GM18498 (cell line): ENCODE measurements around the gene GPRASP2.
"Not testable (repeated sequence)": the region's sequence is repeated elsewhere in the genome, so short reads cannot be mapped to it uniquely, and the experiment has no call there.

Experiments
- ATAC-seq: cut with Tn5 transposase; IDR thresholded peaks from one replicate; pipeline ENCODE4 v1.9.1; 2021; ENCODE audit warnings: mild to moderate bottlenecking, moderate library complexity; ENCODE audit not compliant: unreplicated experiment

Gene GPRASP2

DNA sequence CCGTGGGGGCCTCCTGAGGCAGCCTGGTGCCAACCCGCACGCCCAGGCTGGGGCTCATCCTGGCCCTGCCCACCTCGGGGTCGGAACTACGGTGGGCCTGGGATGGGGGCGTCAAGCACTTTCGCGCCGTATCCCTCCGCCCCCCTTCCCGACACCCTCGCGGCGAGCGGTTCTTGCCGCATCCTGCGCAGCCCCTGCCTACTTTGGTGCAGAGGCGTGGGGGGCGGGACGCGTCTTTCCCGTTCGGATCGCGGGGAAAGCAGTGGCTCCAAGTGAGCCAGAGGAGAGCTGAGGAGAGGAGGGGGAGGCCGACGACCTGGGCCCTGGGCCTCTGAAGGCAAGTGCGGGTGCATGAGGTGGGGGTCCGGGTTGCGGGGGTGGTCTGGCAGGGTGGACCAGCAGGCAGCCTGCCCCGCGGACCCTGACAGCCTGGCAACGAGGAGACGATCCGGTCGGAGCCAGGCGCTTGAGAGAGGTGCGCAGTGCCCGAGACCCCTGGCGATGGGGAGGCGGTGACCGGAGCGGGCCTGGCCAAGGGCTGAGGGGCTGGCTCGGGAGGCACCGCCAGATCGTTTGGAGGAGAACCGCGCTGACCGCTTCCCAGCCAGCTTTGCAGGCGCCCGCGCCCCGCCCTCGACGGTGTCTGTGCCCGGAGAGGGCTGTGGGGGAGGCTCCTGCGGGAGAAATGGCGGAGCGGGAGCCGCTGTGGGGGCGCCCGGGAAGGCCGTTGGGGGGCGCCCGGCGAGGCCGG, at the start of gene GPRASP2:
Gene GPRASP2, plus strand, starts transcription at position 233 of the 751 bp plus-strand sequence. CDS start 2,422 bp downstream, outside the sequence.
- no peak for ATAC-seq

DNA sequence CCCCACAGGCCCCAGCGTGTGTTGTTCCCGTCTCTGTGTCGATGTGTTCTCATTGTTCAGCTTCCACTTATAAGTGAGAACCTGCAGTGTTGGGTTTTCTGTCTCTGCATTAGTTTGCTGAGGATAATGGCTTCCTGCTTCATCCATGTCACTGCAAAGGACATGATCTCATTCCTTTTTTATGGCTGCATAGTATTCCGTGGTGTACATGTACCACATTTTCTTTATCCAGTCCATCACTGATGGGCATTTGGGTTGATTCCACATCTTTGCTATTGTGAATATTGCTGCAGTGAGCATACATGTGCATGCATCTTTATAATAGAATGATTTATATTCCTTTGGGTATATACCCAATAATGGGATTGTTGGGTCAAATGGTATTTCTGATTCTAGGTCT, 48.4 kb upstream of the GPRASP2 start:
- ATAC-seq, result not testable (repeated sequence)

- not testable (repeated sequence) for ATAC-seq
Observed at GRCh38 chrX:102667034-102667433, 45.2 kb upstream of the GPRASP2 start.

DNA sequence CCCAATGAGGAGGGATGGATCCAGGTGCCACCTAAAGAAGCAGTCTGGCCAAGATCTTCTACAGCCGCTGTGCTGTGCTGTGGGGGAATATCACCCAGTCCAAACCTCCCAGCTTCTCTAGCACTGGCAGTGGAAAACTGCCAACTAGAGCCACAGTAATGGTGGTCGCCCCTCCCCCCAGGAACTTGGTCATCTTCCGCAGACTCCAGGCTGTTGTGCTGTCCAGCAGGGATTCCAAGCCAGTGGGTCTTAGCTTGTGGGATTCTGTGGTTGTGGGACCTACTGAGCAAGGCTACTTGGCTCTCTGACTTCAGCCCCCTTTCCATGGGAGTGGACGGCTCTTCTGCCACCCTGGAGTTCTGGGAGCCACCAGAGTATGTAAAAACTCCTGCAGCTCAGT, 42.7 kb upstream of the GPRASP2 start:
- ATAC-seq, result no peak

DNA sequence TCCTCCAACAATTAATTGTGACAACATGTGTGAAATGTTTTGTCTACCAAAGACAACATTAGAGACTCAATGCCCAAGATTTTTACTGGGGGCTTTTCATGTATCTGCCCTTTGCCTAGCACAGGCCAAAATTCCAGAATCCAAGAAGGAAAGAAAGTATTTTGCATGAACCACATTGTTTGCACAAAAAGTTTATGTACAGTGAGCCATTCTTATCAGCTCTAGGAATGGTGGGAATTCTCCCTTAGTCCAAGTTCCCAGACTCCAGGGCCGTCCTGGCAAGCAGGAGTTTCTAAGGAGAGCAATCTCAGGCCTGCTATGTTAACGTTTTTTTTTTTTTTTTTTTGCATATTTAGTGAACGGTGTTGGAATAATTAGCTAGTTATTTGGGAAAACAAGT, 39.4 kb upstream of the GPRASP2 start:
- ATAC-seq, result no peak

GRCh38 chrX:102677479-102677878, 34.8 kb upstream of the GPRASP2 start:
- not testable (repeated sequence) for ATAC-seq

GRCh38 chrX:102684772-102685520, 27.3 kb upstream of the GPRASP2 start:
- ATAC-seq, result no peak

DNA sequence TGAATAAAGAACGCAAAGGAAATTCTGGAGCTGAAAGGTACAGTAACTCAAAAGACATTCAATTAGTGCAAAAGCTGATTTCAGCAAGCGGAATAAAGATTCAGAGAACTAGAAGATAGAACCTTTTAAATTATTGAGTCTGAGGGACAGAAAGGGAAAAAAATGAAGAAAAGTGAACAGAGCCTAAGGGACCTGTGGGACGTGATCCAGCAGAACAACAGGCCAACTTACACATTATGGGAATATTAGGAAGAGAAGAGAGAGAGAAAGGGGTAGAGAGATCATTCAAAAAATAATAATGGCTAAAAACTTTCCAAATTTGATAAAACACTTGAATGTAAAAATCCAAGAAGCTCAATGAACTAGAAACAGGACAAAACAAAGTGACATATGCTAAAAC, 17.5 kb upstream of the GPRASP2 start:
- ATAC-seq, result no peak

DNA sequence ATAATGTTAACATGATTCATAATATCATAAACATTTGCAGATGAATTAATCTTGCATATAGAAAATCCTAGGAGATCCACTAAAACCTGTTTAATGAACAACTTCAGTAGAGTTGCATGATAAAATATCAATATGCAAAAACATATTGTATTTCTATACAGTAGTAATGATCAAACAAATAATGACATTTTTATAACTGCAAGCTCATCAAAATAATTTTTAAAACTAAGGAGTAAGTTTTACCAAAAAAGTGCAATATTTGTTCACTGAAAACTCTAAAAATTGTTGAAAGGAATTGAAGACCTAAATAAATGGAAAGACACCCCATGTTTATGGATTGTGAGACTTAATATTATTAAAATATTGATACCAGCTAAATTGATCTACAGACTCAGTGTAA, 15.9 kb upstream of the GPRASP2 start:
- no peak for ATAC-seq

DNA sequence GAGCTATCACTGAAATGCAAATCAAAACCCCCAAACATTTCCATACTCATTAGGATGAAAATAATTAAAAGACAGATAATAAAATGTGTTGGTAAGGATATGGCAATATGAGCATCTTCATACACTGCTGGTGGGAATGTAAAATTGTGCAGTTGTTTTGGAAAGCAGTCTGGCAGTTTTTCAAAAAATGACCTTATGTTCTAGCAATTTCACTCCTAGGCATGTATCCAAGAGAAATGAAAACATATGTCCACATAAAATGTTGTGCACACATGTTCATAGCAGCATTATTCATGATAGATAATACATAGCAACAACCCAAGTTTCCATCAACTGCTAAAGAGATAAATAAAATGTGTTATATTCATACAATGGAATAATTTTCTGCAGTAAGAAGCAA, 14.8 kb upstream of the GPRASP2 start:
- no peak for ATAC-seq

- ATAC-seq, result no peak
Observed at GRCh38 chrX:102708900-102709299, 3.3 kb upstream of the GPRASP2 start.

DNA sequence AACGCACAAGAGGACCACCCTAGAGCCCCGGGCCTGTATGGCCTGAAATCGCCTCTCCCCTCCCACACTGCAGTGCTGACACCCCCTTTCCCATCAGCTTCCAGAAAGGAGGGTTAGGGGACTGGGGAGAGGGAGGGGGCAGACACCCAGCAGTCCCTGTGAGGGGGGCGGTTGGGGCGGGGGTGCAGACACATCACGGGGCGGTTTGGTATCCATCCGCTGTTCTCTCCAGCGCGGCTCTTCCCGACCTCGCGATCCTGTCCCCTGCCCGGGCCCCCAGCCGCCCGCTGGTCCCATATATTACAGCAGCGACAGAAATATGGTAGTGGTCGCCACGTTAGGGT, 404 bp upstream of the GPRASP2 start:
- no peak for ATAC-seq

DNA sequence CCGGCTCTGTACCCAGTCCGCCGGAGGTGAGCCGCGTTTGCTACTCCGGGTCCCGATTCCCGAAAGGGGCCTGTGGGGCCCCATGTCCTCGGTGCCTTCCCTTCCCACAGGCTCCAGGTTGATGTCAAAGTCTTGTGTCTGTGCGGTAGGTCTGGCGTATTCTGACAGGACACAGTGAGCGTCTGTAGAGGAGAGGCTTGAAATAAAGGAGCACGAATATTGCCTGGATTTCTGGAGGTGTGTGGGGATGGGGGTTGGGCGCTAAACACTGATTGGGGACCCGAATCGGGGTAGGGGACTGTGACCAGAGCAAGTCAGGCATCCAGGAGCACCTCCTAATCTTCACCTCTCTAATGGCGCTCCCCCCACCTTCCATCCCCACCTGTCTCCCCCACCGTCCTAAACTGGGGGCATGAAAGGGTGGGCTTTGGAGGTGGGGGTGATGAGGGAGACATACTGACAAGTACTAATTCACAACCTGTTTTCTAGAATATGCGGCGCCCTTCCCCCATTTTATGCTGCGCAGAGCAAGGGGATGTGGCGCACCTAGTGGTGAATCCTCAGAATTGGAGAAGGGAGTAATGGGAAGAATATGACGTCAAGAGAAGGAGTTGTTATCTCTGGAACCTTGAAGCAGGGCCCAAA, 855 bp downstream of the GPRASP2 start:
- no peak for ATAC-seq

GRCh38 chrX:102714994-102715393, 2.7 kb downstream of the GPRASP2 start:
- no peak for ATAC-seq

GRCh38 chrX:102715967-102716366, 3.7 kb downstream of the GPRASP2 start:
- no peak for ATAC-seq

DNA sequence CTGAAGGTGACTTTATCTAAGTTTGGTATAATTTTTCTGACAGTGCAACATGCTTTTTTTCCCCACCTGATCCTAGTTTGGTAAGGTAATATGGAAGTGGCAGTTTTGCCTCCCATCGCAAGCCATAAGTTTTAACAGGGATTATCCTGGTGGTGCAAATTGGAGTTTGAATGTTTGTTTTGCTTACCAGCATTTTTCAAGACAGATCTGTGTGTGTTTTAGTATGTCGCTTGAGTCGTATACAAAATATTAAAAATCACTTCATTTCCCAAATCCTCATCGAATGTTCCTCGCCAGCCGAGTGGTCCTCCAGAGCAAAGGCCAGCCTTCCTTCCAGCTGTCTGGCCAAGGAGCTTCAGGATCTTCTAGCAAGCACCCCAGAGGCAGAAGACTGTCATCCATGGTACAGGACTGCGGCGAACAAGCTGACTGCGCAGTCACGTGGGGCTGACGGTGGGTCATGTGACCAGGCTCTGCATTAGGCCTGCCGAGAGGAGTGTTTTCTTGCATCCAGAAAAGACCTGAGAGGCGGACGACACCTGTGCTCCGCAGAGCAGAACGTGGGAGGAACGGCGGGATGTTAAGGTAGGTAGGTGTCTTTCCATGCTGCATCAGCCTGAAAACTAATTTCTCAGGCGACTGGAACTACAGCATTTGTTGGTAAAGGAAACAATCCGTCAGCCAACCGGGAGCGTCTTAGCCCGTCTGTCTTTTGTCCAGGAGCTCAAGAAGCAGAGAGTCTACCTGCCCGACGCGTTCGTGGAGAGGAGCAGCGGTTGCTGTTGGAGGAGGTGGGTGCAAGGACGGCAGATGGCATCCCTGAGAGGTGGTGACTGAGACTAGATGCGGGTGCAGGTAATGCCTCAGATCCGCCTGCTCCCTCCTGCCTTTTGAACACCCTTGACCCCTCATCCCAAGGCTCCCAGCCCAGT, 8.3 kb downstream of the GPRASP2 start, which contains the start of gene GPRASP3:
Gene GPRASP3, plus strand, starts transcription at position 507 of the 932 bp plus-strand sequence. CDS start 28,253 bp downstream, outside the sequence.
- peak; percentile 98 for ATAC-seq

DNA sequence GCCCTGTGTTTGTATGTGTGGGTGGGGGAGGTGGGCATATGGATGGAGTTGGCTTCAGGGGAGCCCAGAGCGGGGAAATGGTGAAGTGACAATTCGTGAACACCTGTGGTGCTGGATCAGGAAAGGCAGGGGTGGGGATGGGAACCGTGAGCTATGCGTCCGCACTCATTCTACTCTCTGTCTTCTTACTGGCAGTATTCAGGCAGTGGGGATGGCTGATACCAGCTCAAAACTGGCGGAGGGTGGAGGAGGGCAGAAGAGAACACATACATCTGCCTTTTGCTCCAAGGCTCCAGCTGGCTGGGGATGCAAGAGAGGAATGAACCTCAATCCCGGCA, 8.9 kb downstream of the GPRASP2 start:
- ATAC-seq, result not testable (repeated sequence)

DNA sequence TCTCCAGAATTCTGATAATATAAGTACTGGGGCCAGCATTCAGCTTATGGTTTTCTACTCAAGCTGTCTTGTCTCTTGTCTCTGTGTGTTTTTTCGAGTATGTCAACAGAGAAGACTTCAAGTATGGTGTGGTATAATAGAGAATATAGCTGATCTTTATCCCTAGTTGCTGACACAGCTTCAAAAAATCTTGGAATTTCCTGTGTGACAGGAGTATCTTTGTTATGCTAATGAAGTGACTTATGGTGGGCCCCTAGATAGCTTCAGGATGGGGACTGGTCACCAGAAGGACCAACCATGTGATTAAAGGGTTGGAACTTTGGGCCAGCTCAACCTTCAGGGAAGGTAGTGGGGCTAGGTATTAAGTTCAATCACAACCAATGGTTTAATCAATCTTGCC, 11.2 kb downstream of the GPRASP2 start:
- ATAC-seq, result no peak

DNA sequence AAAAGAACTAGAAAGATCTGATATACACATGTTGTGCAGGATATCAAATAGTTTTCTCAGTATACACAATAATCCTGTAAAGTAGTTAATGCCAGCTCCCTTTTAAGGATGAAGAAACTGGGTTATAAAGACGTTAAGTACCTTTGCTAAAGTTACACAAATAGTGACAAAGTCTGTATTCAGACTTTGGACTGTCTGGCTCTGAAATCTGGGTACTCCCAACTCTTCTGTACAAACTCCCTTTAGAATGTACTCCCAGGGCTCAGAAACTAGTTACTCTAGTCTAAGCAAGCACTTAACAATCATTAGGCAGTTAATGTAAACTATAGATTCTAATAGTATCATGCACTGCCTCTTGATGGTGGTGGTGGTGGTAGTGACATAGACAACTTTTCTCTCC, 15.5 kb downstream of the GPRASP2 start:
- no peak for ATAC-seq

- no peak for ATAC-seq
Observed at GRCh38 chrX:102728646-102729045, 16.4 kb downstream of the GPRASP2 start.

DNA sequence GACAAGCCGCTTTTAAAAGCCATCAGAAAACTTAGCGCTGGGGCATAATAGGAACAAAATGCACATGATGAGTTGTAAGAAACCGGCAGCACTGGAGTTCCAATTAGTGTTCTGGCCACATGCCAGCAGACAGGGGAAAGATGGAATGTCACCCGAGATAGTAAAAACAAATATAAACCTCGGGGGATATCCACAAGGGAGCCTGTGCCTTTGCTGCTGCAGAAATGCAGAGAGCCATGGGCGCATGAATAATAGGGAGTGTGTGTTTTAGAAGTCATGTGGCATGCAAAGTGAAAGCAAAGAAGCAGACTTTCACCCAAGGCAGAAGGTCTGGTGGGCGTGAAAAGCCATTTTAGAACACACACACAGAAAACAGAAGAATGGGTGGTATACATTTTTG, 27.4 kb downstream of the GPRASP2 start:
- ATAC-seq, result no peak
